GM12878 (cell line): ENCODE results near the gene MDM4. TPM values are rescaled to one million over a fixed set of nuclear protein-coding genes. Genes with fewer than 3 reads are reported as not detected.

ENCODE experiments used
- ATAC-seq: fragments of 200-7000 bp; cut with Tn5 transposase; 3 replicates; pipeline ENCODE4 v1.9.1; 2020; ENCODE audit warnings: mild to moderate bottlenecking, moderate library complexity
- BruUV-seq: library from RNA; stranded (reverse); fragments of 400-500 nt; replicated peaks from 2 replicates; lab custom pipeline; 2021; lab: Mats Ljungman, UMichigan
- CTCF ChIA-PET: fragments of 300-600 bp; sonication (Branson Sonifier 250); formaldehyde crosslinking; extraction: SDS; loops from one replicate; lab custom pipeline; 2021; ENCODE audit warnings: inconsistent platforms; lab: Yijun Ruan, JAX
- POLR2A ChIA-PET: fragments of 350-600 bp; formaldehyde crosslinking; extraction: SDS; loops from one replicate; lab custom pipeline; 2021; ENCODE audit warnings: inconsistent platforms; lab: Charles Lee
- RAD21 ChIA-PET: fragments of 300-600 bp; sonication (Branson Sonifier 250); formaldehyde crosslinking; loops from one replicate; lab custom pipeline; 2023; ENCODE audit warnings: antibody characterized with exemption; ENCODE audit not compliant: unreplicated experiment; lab: Charles Lee
- SMC1A ChIA-PET: fragments of 300-600 bp; sonication (Branson Sonifier 250); formaldehyde crosslinking; loops from one replicate; lab custom pipeline; 2023; ENCODE audit not compliant: unreplicated experiment, uncharacterized antibody; lab: Charles Lee
- DNase-seq: peaks from one replicate; pipeline ENCODE4 v3.0.0-alpha.2; 2011; ENCODE audit warnings: low read depth, low spot score
- FAIRE-seq: peaks from 3 replicates; lab custom pipeline; 2011; peaks lifted over from hg19 to GRCh38; lab: Jason Lieb, UNC
- H2AFZ ChIP-seq: 2 replicates; pipeline ENCODE4 v1.6.0; 2011; ENCODE audit warnings: low read depth, low read length, control low read depth; ENCODE audit not compliant: control insufficient read depth
- H3K27ac ChIP-seq: 2 replicates; pipeline ENCODE4 v1.5.1; 2011; ENCODE audit warnings: control low read depth; ENCODE audit not compliant: control insufficient read depth, insufficient read depth
- H3K27me3 ChIP-seq, 2 experiments: replicated peaks in 1 of 2; 2 replicates each; pipeline versions ENCODE4 v1.6.0 to v1.6.1; 2011; ENCODE audit warnings: low read length in 1 of 2; ENCODE audit not compliant: control insufficient read depth in 2 of 2, insufficient read depth in 2 of 2
- H3K36me3 ChIP-seq, 2 experiments: 2 replicates each; pipeline ENCODE4 v1.5.1; 2011; ENCODE audit warnings: low read length in 1 of 2; ENCODE audit not compliant: control insufficient read depth in 2 of 2, insufficient read depth in 2 of 2
- H3K4me1 ChIP-seq: 2 replicates; pipeline ENCODE4 v1.6.1; 2011; ENCODE audit warnings: mild to moderate bottlenecking, low read length, moderate library complexity, mixed read lengths; ENCODE audit not compliant: control insufficient read depth, insufficient read depth
- H3K4me2 ChIP-seq: 2 replicates; pipeline ENCODE4 v1.6.0; 2011; ENCODE audit warnings: control low read depth; ENCODE audit not compliant: control insufficient read depth, insufficient read depth
- H3K4me3 ChIP-seq: fragments of 200-600 bp; sonication (generic); 2 replicates; pipeline ENCODE4 v1.5.1; 2016
- H3K79me2 ChIP-seq: 2 replicates; pipeline ENCODE4 v1.6.0; 2011; ENCODE audit warnings: low read length; ENCODE audit not compliant: control insufficient read depth, insufficient read depth
- H3K9ac ChIP-seq: 2 replicates; pipeline ENCODE4 v1.8.0; 2011; ENCODE audit warnings: low read length, control low read depth, mixed read lengths; ENCODE audit not compliant: control insufficient read depth, insufficient read depth
- H3K9me3 ChIP-seq: replicated peaks from 3 replicates; pipeline ENCODE4 v1.5.1; 2011; ENCODE audit warnings: mild to moderate bottlenecking, low read length; ENCODE audit not compliant: control insufficient read depth, insufficient read depth
- H4K20me1 ChIP-seq: 2 replicates; pipeline ENCODE4 v1.6.0; 2011; ENCODE audit not compliant: control insufficient read depth, insufficient read depth
- ASH2L ChIP-seq: fragments of 300-600, 200-600 bp; sonication (generic); IDR thresholded peaks from 2 replicates; pipeline ENCODE4 v1.6.1; 2017; ENCODE audit warnings: low read depth, mild to moderate bottlenecking, borderline replicate concordance
- ESRRA ChIP-seq: IDR thresholded peaks from 2 replicates; pipeline ENCODE4 v1.6.1; 2012; ENCODE audit warnings: mild to moderate bottlenecking, low read length, improper control_type of control experiment
- GABPA ChIP-seq: IDR thresholded peaks from 2 replicates; pipeline ENCODE4 v1.6.1; 2014; ENCODE audit warnings: antibody characterized with exemption, low read depth, mild to moderate bottlenecking, inconsistent platforms
- GATAD2B ChIP-seq: fragments of 450-650 bp; conservative IDR thresholded peaks from 2 replicates; pipeline ENCODE4 v1.6.1; 2017; ENCODE audit warnings: low read depth, mild to moderate bottlenecking, moderate library complexity
- JUND ChIP-seq: IDR thresholded peaks from 2 replicates; pipeline ENCODE4 v1.6.1; 2012; ENCODE audit warnings: low read depth, mild to moderate bottlenecking, low read length, improper control_type of control experiment, moderate library complexity
- NR2C1 ChIP-seq: fragments of 450-650 bp; IDR thresholded peaks from 2 replicates; pipeline ENCODE4 v1.6.1; 2017; ENCODE audit warnings: antibody characterized with exemption, mild to moderate bottlenecking, moderate library complexity
- RCOR1 ChIP-seq: conservative IDR thresholded peaks from 2 replicates; pipeline ENCODE4 v1.6.1; 2012; ENCODE audit warnings: low read depth, low read length, improper control_type of control experiment
- SP1 ChIP-seq: IDR thresholded peaks from one replicate; pipeline ENCODE4 v1.6.1; 2011; ENCODE audit warnings: low read depth, low read length
- SRF ChIP-seq, 2 experiments: IDR thresholded peaks; 2 replicates each; pipeline ENCODE4 v1.6.1; 2011; ENCODE audit warnings: low read depth in 2 of 2, low read length in 2 of 2, mild to moderate bottlenecking in 1 of 2, moderate library complexity in 1 of 2
- YY1 ChIP-seq: IDR thresholded peaks from 2 replicates; pipeline ENCODE4 v1.6.1; 2011; ENCODE audit warnings: low read depth, mild to moderate bottlenecking, low read length
- whole genome bisulfite sequencing: methylation state at CpG from one replicate; pipeline ENCODE4 v1.1.6; 2016; ENCODE audit warnings: low lambda C conversion rate; ENCODE audit not compliant: insufficient replicate concordance, insufficient coverage; ENCODE audit errors: missing lambda C conversion rate; 5-methylcytosine and 5-hydroxymethylcytosine counted together
- in situ Hi-C: fragments of 300-500 bp; cut with MboI; formaldehyde crosslinking; loops from 9 replicates; pipeline ENCODE4 v1.14.3; 2018; ENCODE audit warnings: mixed read lengths
- intact Hi-C: fragments of 100-400 bp; cut with micrococcal nuclease; formaldehyde crosslinking; loops from one replicate; pipeline ENCODE4 v1.14.2; 2022; ENCODE audit not compliant: unreplicated experiment
- polyA plus RNA-seq, 11 experiments: library from polyadenylated mRNA; depleted of rRNA in 4 of 11; unstranded in 6 of 11; stranded (reverse) in 5 of 11; fragments of >200 nt; fragmentation: Nextera tagmentation in 4 of 11; fragmentation: Illumina TruSeq in 1 of 11; extraction: Ambion mirVana in 4 of 11; extraction: Trizol in 1 of 11; gene quantifications; 1 replicate in 1 of 11; 2 replicates in 10 of 11; pipeline versions ENCODE4 v1.2.1 to v1.2.3, GENCODE V29; 2011 to 2016; ENCODE audit warnings: inconsistent platforms in 2 of 11, missing spikeins in 2 of 11, low read depth in 1 of 11
- total RNA-seq, 4 experiments: library from RNA; depleted of rRNA in 3 of 4; stranded (reverse); fragments of >200 nt in 3 of 4; fragmentation: Illumina TruSeq in 1 of 4; extraction: Trizol in 1 of 4; gene quantifications; 2 replicates each; pipeline versions ENCODE4 v1.2.1 to v1.2.3, GENCODE V29; 2013 to 2021
- TF ChIP-seq, protein P1 (sequence below): fragments of 450-650 bp; IDR thresholded peaks from 2 replicates; pipeline ENCODE4 v1.6.1; 2014; ENCODE audit warnings: mild to moderate bottlenecking
- TF ChIP-seq, protein P2 (sequence below): fragments of 450-650 bp; IDR thresholded peaks from 2 replicates; pipeline ENCODE4 v1.6.1; 2017; ENCODE audit warnings: borderline replicate concordance

The MDM4 gene
- total and polyA plus RNA-seq, 10 of the 15 experiments (the other 5 are each of a cell fraction or from before 2014, with no cell fraction given), result 2.5 to 74.4 (median 22.7) TPM

DNA sequence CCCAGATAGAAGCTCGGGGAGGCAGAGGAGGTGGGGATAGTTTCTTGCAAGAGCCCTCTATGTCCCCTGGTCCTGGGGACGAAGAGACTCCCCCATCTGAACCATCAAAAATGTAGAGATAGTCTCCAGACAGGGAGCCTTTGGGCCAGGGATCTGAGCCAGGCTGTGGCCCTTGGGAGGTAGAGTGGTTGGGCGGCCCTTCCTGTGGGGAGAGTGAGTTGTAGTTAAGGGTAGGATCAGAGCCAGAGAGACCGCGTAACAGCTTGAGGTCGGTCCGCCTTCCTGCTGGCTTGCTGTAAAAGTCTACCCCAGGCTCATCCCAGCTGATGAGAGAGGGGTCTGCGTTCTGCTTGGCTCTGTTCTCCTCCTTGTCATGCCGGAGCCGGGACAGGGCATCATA, 46.9 kb upstream of the MDM4 start:
- ATAC-seq, result no peak
- POLR2A ChIA-PET, result no interaction called here
- Histone ChIP-seq H4K20me1 (no peaks in the 10 kb centered on the region), H3K4me2 (no peak overlapping the region), H3K27me3 (no peaks in the 10 kb centered on the region), H3K9ac (no peak overlapping the region), H3K4me3 (no peak overlapping the region), H3K9me3 (no peaks in the 10 kb centered on the region), H2AFZ (no peak overlapping the region), H3K27ac (no peak overlapping the region), H3K4me1 (peaks cover 28% of the 10 kb centered on the region), H3K36me3 (peaks cover 10 to 13% of the 10 kb centered on the region in 2 experiments), H3K79me2 (no peaks in the 10 kb centered on the region)
- RAD21 ChIA-PET, result no interaction called here
- no peak for FAIRE-seq
- BruUV-seq, result TSS peak; percentile 46
- intact Hi-C loops, result no loop called here
- 97% methylated on average over 10 of the region's 10 CpGs for WGBS
- in situ Hi-C loops, result no loop called here
- TF ChIP-seq ASH2L (no peak), YY1 (no peak), JUND (no peak), GATAD2B (no peak), SP1 (no peak), SRF (IDR thresholded peaks at IDR 0.05; ENCODE audit: low read depth in 2 of 2, low read length in 2 of 2) (no peak), NR2C1 (no peak), RCOR1 (no peak), GABPA (no peak), ESRRA (no peak)
- TF ChIP-seq, protein P1, sequence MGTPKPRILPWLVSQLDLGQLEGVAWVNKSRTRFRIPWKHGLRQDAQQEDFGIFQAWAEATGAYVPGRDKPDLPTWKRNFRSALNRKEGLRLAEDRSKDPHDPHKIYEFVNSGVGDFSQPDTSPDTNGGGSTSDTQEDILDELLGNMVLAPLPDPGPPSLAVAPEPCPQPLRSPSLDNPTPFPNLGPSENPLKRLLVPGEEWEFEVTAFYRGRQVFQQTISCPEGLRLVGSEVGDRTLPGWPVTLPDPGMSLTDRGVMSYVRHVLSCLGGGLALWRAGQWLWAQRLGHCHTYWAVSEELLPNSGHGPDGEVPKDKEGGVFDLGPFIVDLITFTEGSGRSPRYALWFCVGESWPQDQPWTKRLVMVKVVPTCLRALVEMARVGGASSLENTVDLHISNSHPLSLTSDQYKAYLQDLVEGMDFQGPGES, result no peak
- TF ChIP-seq, protein P2, sequence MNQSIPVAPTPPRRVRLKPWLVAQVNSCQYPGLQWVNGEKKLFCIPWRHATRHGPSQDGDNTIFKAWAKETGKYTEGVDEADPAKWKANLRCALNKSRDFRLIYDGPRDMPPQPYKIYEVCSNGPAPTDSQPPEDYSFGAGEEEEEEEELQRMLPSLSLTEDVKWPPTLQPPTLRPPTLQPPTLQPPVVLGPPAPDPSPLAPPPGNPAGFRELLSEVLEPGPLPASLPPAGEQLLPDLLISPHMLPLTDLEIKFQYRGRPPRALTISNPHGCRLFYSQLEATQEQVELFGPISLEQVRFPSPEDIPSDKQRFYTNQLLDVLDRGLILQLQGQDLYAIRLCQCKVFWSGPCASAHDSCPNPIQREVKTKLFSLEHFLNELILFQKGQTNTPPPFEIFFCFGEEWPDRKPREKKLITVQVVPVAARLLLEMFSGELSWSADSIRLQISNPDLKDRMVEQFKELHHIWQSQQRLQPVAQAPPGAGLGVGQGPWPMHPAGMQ, result no peak
- SMC1A ChIA-PET, result interaction anchor here (1.2 to 1.4 kb wide), 2 partner anchors 10 to 26 kb away, joined by 4 read pairs; partner anchors contain the start of gene PIK3C2B
- CTCF ChIA-PET, result interaction anchor here (1.3 to 1.6 kb wide), 3 partner anchors 9 to 34 kb away, joined by 4 read pairs; no protein-coding TSS in a partner anchor
- no peak for DNase-seq
